ENCODE results near the gene ORAI2. TPM values are rescaled to one million over a fixed set of nuclear protein-coding genes. Genes with fewer than 3 reads are reported as not detected.
"Not testable (repeated sequence)": the region's sequence is repeated elsewhere in the genome, so short reads cannot be mapped to it uniquely, and the experiment has no call there.

Gene ORAI2
- total and polyA plus RNA-seq, 2 of the 8 experiments (the other 6 are each of a cell fraction or from before 2014, with no cell fraction given), result 20.7 to 35.2 TPM

DNA sequence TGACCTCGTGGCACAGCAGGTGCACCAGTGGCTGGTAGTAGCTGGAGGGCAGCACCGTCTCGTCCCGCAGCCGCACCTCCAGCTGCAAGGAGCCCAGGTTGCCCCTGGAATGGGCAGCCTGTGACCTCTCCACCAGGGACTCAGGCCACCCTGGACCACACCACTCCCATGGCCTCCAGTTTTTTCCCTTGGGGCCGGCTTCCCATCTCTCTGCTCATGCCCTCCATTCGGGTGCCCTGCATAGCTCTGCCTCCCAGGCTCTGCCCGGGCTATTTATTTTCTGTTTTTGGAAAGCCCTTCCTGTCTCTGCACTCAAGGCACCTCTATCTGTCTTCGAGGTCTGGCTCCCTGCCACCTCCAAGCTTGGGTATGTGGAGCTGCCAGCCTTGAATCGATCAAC lies 63.5 kb downstream of the ORAI2 start:
- 91% methylated on average over 3 of the region's 10 CpGs; no CpG with 5 or more reads in 1 of the 2 experiments for WGBS, 2 experiments (ENCODE audit: extremely low coverage in 1 of 2, insufficient coverage in 1 of 2, insufficient read length in 1 of 2, insufficient replicate concordance in 2 of 2, low coverage in 1 of 2, low lambda C conversion rate in 2 of 2, missing lambda C conversion rate in 1 of 2)
- H4K20me1 ChIP-seq (replicated peaks in 1 of 2; ENCODE audit: control insufficient read depth in 1 of 2, insufficient read depth in 2 of 2, low read length in 2 of 2); H3K79me1 ChIP-seq (ENCODE audit: low read depth, low read length); H2BK120ac ChIP-seq (replicated peaks; ENCODE audit: low read depth, low read length); H3K9ac ChIP-seq (replicated peaks in 1 of 4; ENCODE audit: extremely low read depth in 1 of 4, low read depth in 3 of 4, low read length in 3 of 4); H2BK15ac ChIP-seq (ENCODE audit: low read length); H2BK5ac ChIP-seq (ENCODE audit: low read depth, low read length); H3K14ac ChIP-seq (ENCODE audit: insufficient read length); H3K27me3 ChIP-seq (replicated peaks in 1 of 4; ENCODE audit: control insufficient read depth in 3 of 4, extremely low read depth in 1 of 4, insufficient read depth in 3 of 4, low read length in 3 of 4); H3K23ac ChIP-seq (ENCODE audit: insufficient read length); H3K9me3 ChIP-seq (ENCODE audit: insufficient read depth in 2 of 2, low read depth in 1 of 2, low read length in 1 of 2); H3K23me2 ChIP-seq (ENCODE audit: low read depth, low read length); H2AK5ac ChIP-seq (ENCODE audit: low read depth, low read length); H3K36me3 ChIP-seq (ENCODE audit: control insufficient read depth in 2 of 4, insufficient read depth in 4 of 4, low read length in 3 of 4); H4K8ac ChIP-seq (ENCODE audit: extremely low read depth, insufficient read depth, low read length); H2AFZ ChIP-seq (ENCODE audit: low read length); H3K27ac ChIP-seq (ENCODE audit: low read depth, low read length); H3K56ac ChIP-seq (replicated peaks; ENCODE audit: insufficient read length, low read depth, low read length); H3K79me2 ChIP-seq (ENCODE audit: control insufficient read depth in 1 of 2, insufficient read depth in 2 of 2, low read length in 2 of 2); H4K5ac ChIP-seq (ENCODE audit: insufficient read length, low read depth, low read length); H3K18ac ChIP-seq (ENCODE audit: extremely low read depth, low read length); H3K4me2 ChIP-seq (ENCODE audit: insufficient read depth in 1 of 2, low read depth in 2 of 2, low read length in 2 of 2); POLR2A ChIA-PET (ENCODE audit: partially characterized antibody); H4K91ac ChIP-seq (replicated peaks; ENCODE audit: insufficient read length, low read length); FAIRE-seq; H3K4ac ChIP-seq (replicated peaks; ENCODE audit: insufficient read length, low read depth, low read length); H2BK20ac ChIP-seq (ENCODE audit: low read length); H3K4me1 ChIP-seq (replicated peaks in 1 of 4; ENCODE audit: control insufficient read depth in 3 of 4, insufficient read depth in 4 of 4, low read length in 3 of 4); H2BK12ac ChIP-seq (ENCODE audit: low read depth, low read length); CTCF ChIA-PET (ENCODE audit: partially characterized antibody); H3K4me3 ChIP-seq (ENCODE audit: extremely low read depth in 1 of 4, insufficient read depth in 2 of 4, low read depth in 3 of 4, low read length in 4 of 4): not testable (repeated sequence)
- DNase-seq (ENCODE audit: low read depth in 1 of 2, low spot score in 2 of 2), result peak in 1 of 2 experiments; percentile 33

DNA sequence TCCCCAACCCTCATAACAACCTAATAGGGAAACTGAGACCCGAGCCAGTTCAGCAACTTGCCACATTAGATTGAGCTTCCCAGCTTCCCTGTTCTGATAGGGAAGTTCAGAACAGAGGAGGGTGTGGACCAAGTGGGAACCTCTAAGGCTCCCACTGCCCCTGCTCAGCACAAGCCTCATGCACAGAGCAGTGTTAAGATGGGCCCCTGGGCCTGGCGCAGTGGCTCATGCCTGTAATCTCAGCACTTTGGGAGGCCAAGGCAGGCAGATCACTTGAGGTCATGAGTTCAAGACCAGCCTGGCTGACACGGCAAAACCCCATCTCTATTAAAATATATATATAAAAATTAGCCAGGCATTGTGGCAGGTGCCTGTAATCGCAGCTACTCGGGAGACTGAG lies 63.9 kb downstream of the ORAI2 start:
- H3K23ac ChIP-seq (ENCODE audit: insufficient read length); H3K9me3 ChIP-seq (ENCODE audit: insufficient read depth in 2 of 2, low read depth in 1 of 2, low read length in 1 of 2); FAIRE-seq; CTCF ChIA-PET (ENCODE audit: partially characterized antibody); H2BK12ac ChIP-seq (ENCODE audit: low read depth, low read length); H4K5ac ChIP-seq (ENCODE audit: insufficient read length, low read depth, low read length); H2AK5ac ChIP-seq (ENCODE audit: low read depth, low read length); H2BK20ac ChIP-seq (ENCODE audit: low read length); H4K20me1 ChIP-seq (replicated peaks in 1 of 2; ENCODE audit: control insufficient read depth in 1 of 2, insufficient read depth in 2 of 2, low read length in 2 of 2); H3K79me1 ChIP-seq (ENCODE audit: low read depth, low read length); H3K56ac ChIP-seq (replicated peaks; ENCODE audit: insufficient read length, low read depth, low read length); H2BK15ac ChIP-seq (ENCODE audit: low read length); H3K14ac ChIP-seq (ENCODE audit: insufficient read length); H4K8ac ChIP-seq (ENCODE audit: extremely low read depth, insufficient read depth, low read length); POLR2A ChIA-PET (ENCODE audit: partially characterized antibody); H3K4me2 ChIP-seq (ENCODE audit: insufficient read depth in 1 of 2, low read depth in 2 of 2, low read length in 2 of 2); H3K4me3 ChIP-seq (ENCODE audit: extremely low read depth in 1 of 4, insufficient read depth in 2 of 4, low read depth in 3 of 4, low read length in 4 of 4); H3K9ac ChIP-seq (replicated peaks in 1 of 4; ENCODE audit: extremely low read depth in 1 of 4, low read depth in 3 of 4, low read length in 3 of 4); H2BK120ac ChIP-seq (replicated peaks; ENCODE audit: low read depth, low read length); H3K4ac ChIP-seq (replicated peaks; ENCODE audit: insufficient read length, low read depth, low read length); H2AFZ ChIP-seq (ENCODE audit: low read length); H3K36me3 ChIP-seq (ENCODE audit: control insufficient read depth in 2 of 4, insufficient read depth in 4 of 4, low read length in 3 of 4); H2BK5ac ChIP-seq (ENCODE audit: low read depth, low read length); H3K4me1 ChIP-seq (replicated peaks in 1 of 4; ENCODE audit: control insufficient read depth in 3 of 4, insufficient read depth in 4 of 4, low read length in 3 of 4); H3K23me2 ChIP-seq (ENCODE audit: low read depth, low read length); H3K27ac ChIP-seq (ENCODE audit: low read depth, low read length); H3K27me3 ChIP-seq (replicated peaks in 1 of 4; ENCODE audit: control insufficient read depth in 3 of 4, extremely low read depth in 1 of 4, insufficient read depth in 3 of 4, low read length in 3 of 4); H3K79me2 ChIP-seq (ENCODE audit: control insufficient read depth in 1 of 2, insufficient read depth in 2 of 2, low read length in 2 of 2); H4K91ac ChIP-seq (replicated peaks; ENCODE audit: insufficient read length, low read length); H3K18ac ChIP-seq (ENCODE audit: extremely low read depth, low read length): not testable (repeated sequence)
- WGBS, 2 experiments (ENCODE audit: extremely low coverage in 1 of 2, insufficient coverage in 1 of 2, insufficient read length in 1 of 2, insufficient replicate concordance in 2 of 2, low coverage in 1 of 2, low lambda C conversion rate in 2 of 2, missing lambda C conversion rate in 1 of 2), result 81% methylated on average over 1 of the region's 5 CpGs; no CpG with 5 or more reads in 1 of the 2 experiments
- peak in 1 of 2 experiments; percentile 45 for DNase-seq (ENCODE audit: low read depth in 1 of 2, low spot score in 2 of 2)
